Choroid plexus epithelial cell (primary cell): ENCODE results near the gene WNT3A.
"Not testable (repeated sequence)": the region's sequence is repeated elsewhere in the genome, so short reads cannot be mapped to it uniquely, and the experiment has no call there.

Experiments
- DNase-seq: peaks from one replicate; pipeline ENCODE4 v3.0.0-alpha.2; 2010; ENCODE audit warnings: low read depth
- H3K4me3 ChIP-seq: 2 replicates; pipeline ENCODE4 v1.5.1; 2011; ENCODE audit warnings: low read depth, mild to moderate bottlenecking, control low read depth, low read length, moderate library complexity
- CTCF ChIP-seq: conservative IDR thresholded peaks from 2 replicates; pipeline ENCODE4 v1.5.1; 2011; ENCODE audit warnings: low read depth, mild to moderate bottlenecking, control low read depth, inconsistent platforms, low read length, moderate library complexity

Gene WNT3A

GRCh38 chr1:228006786-228007048 is at the start of gene WNT3A:
Gene WNT3A, plus strand, starts transcription at chr1:228006998. Its CDS starts 131 bp downstream, at chr1:228007129.
- no peak for TF ChIP-seq CTCF
- no peak for DNase-seq
- H3K4me3 ChIP-seq = no peak within 1 kb of the TSS

- H3K4me3 ChIP-seq = no peak overlapping the region
- no peak for TF ChIP-seq CTCF
- no peak for DNase-seq
Measured at GRCh38 chr1:227958617-227959324, 48.0 kb upstream of the WNT3A start.

GRCh38 chr1:227959325-227959860 is 47.4 kb upstream of the WNT3A start:
- no peak overlapping the region for H3K4me3 ChIP-seq
- no peak for DNase-seq
- TF ChIP-seq CTCF = no peak

- no peak for DNase-seq
- no peak overlapping the region for H3K4me3 ChIP-seq
- no peak for TF ChIP-seq CTCF
Measured at GRCh38 chr1:227961651-227962466, 44.9 kb upstream of the WNT3A start.

- not testable (repeated sequence) for H3K4me3 ChIP-seq, DNase-seq
- TF ChIP-seq CTCF = peak; percentile 2
Measured at GRCh38 chr1:227966733-227967132, 40.1 kb upstream of the WNT3A start.

- H3K4me3 ChIP-seq, DNase-seq: not testable (repeated sequence)
- peak; percentile 27 for TF ChIP-seq CTCF
Measured at GRCh38 chr1:227967815-227968214, 39.0 kb upstream of the WNT3A start.

GRCh38 chr1:227970076-227970995 is 36.5 kb upstream of the WNT3A start:
- DNase-seq, H3K4me3 ChIP-seq: not testable (repeated sequence)

- DNase-seq = not testable (repeated sequence)
Measured at GRCh38 chr1:227971216-227971615, 35.6 kb upstream of the WNT3A start.

GRCh38 chr1:227971643-227972282 is 35.0 kb upstream of the WNT3A start:
- not testable (repeated sequence) for DNase-seq, H3K4me3 ChIP-seq

More at GRCh38 chr1:227971216-227971615, 35.6 kb upstream of the WNT3A start:
- not testable (repeated sequence) for H3K4me3 ChIP-seq

GRCh38 chr1:227972283-227972679 is 34.5 kb upstream of the WNT3A start:
- DNase-seq = not testable (repeated sequence)

More at GRCh38 chr1:227972283-227972679, 34.5 kb upstream of the WNT3A start:
- H3K4me3 ChIP-seq = not testable (repeated sequence)
